ENCODE results near the gene BAMBI.

DNA sequence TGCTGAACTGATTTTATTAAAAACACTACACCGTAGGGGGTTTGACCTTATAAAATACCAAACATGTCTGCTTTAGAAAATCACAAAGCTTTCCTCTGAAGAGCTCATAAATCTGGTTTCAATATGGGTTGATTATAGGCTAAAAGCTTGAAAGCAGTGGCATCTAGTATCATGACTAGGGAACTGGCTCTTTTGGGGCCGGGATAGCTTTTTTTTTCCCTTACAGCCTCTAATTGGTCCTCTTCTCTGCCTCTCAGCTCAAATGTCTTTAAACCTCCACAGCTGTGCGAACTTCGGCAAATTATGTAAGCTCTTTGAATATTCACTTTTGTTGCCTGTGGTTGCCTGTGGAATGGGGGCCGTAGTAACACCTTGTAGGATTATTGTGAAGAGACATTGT is 8.4 kb downstream of the BAMBI start:
- TF ChIP-seq CTCF (IDR thresholded peaks at IDR 0.05; ENCODE audit: insufficient read depth, low read depth, low read length) = no peak
- TF ChIP-seq EZH2 (IDR thresholded peaks at IDR 0.05; ENCODE audit: insufficient read depth, low read length) = no peak

Data from astrocyte (in vitro differentiated cells and primary cell).